HL-60 (cell line): ENCODE results near the gene CEP20.
"Not testable (repeated sequence)": the region's sequence is repeated elsewhere in the genome, so short reads cannot be mapped to it uniquely, and the experiment has no call there.

ENCODE experiments used
- DNase-seq, 2 experiments: peaks; one replicate each; pipeline ENCODE4 v3.0.0-alpha.2; 2010 to 2020; ENCODE audit warnings: low read depth in 1 of 2, low spot score in 1 of 2
- H3K27ac ChIP-seq: fragments of 250-450 bp; sonication (Bioruptor Pico); replicated peaks from 2 replicates; pipeline ENCODE4 v1.5.1; 2020; ENCODE audit warnings: mild to moderate bottlenecking, moderate library complexity
- H3K27me3 ChIP-seq: fragments of 250-450 bp; sonication (Bioruptor Pico); 2 replicates; pipeline ENCODE4 v1.5.1; 2021; ENCODE audit warnings: mild to moderate bottlenecking, moderate library complexity; ENCODE audit not compliant: insufficient read depth, poor library complexity, severe bottlenecking
- H3K4me3 ChIP-seq: replicated peaks from 2 replicates; pipeline ENCODE4 v1.5.1; 2011; ENCODE audit warnings: mild to moderate bottlenecking, control low read depth, low read length; ENCODE audit not compliant: insufficient read depth
- CTCF ChIP-seq: IDR thresholded peaks from one replicate; pipeline ENCODE4 v1.5.1; 2011; ENCODE audit warnings: low read length, control low read depth, inconsistent platforms; ENCODE audit not compliant: insufficient read depth
- GABPA ChIP-seq: IDR thresholded peaks from 2 replicates; pipeline ENCODE4 v1.6.1; 2012; ENCODE audit warnings: low read depth
- POLR2AphosphoS5 ChIP-seq: IDR thresholded peaks from 2 replicates; pipeline ENCODE4 v1.6.1; 2012; ENCODE audit warnings: low read depth
- REST ChIP-seq: IDR thresholded peaks from 2 replicates; pipeline ENCODE4 v1.6.1; 2012; ENCODE audit warnings: low read depth; ENCODE audit not compliant: insufficient replicate concordance
- SPI1 ChIP-seq: IDR thresholded peaks from 2 replicates; pipeline ENCODE4 v1.6.1; 2012; ENCODE audit warnings: low read depth, mild to moderate bottlenecking, borderline replicate concordance

Gene CEP20

GRCh38 chr16:15924996-15925395 lies 36.6 kb upstream of the CEP20 start:
- Histone ChIP-seq H3K27ac (no peak overlapping the region), H3K27me3 (no peaks in the 10 kb centered on the region), H3K4me3 (no peak overlapping the region)
- DNase-seq: no peak
- TF ChIP-seq GABPA (no peak), REST (no peak), POLR2AphosphoS5 (no peak), SPI1 (no peak), CTCF (no peak)

GRCh38 chr16:15919331-15919730 lies 30.9 kb upstream of the CEP20 start:
- H3K4me3 ChIP-seq: no peak overlapping the region
- H3K27me3 ChIP-seq: no peaks in the 10 kb centered on the region
- TF ChIP-seq GABPA: no peak
- TF ChIP-seq REST: no peak
- TF ChIP-seq POLR2AphosphoS5: no peak
- no peak for TF ChIP-seq SPI1
- no peak for TF ChIP-seq CTCF
- no peak overlapping the region for H3K27ac ChIP-seq
- DNase-seq: no peak

GRCh38 chr16:15918314-15918713 lies 29.9 kb upstream of the CEP20 start:
- not testable (repeated sequence) for H3K27ac ChIP-seq, DNase-seq, H3K4me3 ChIP-seq, H3K27me3 ChIP-seq

GRCh38 chr16:15916323-15916722 lies 27.9 kb upstream of the CEP20 start:
- DNase-seq: no peak
- TF ChIP-seq REST (no peak), SPI1 (no peak), POLR2AphosphoS5 (no peak), CTCF (no peak), GABPA (no peak)
- Histone ChIP-seq H3K27me3 (no peaks in the 10 kb centered on the region), H3K27ac (no peak overlapping the region), H3K4me3 (no peak overlapping the region)
